Muscle of arm (tissue), 14 donors: ENCODE measurements around the gene NOS3. TPM values are rescaled to one million over a fixed set of nuclear protein-coding genes. Genes with fewer than 3 reads are reported as not detected.

ENCODE experiments used
- DNase-seq: peaks from one replicate; pipeline ENCODE4 v3.0.0-alpha.2; 2013
- long read RNA-seq, 11 donors: transcript quantifications; one replicate each; lab custom pipeline, GENCODE V29; 2026
- polyA plus RNA-seq, 12 donors: library from polyadenylated mRNA; unstranded; fragments of 120-200 nt; gene quantifications; one replicate each; pipeline ENCODE4 v1.2.1, GENCODE V29; 2013; ENCODE audit not compliant: insufficient read length in 12 of 12

The NOS3 gene
- polyA plus RNA-seq: 10 to 100 TPM in 1 of 12 donors, 1 to 10 TPM in 10, not detected in 1; 4.3 to 15.7 (median 6.2) TPM
- long read RNA-seq, donor 1, partial matches to known transcripts: 0 of 1 reads
- long read RNA-seq, donor 1, other reads (novel, unspliced or antisense): 0 of 1 reads
- long read RNA-seq, donor 2: 0 reads
- long read RNA-seq, donor 3: 0 reads
- long read RNA-seq, donor 4: 0 reads
- long read RNA-seq, donor 5, partial matches to known transcripts: 0 of 1 reads
- long read RNA-seq, donor 5, other reads (novel, unspliced or antisense): 0 of 1 reads
- long read RNA-seq, donor 6: 0 reads
- long read RNA-seq, donor 7: 0 reads
- long read RNA-seq, donor 8, partial matches to known transcripts: 0 of 1 reads
- long read RNA-seq, donor 8, other reads (novel, unspliced or antisense): 0 of 1 reads
- long read RNA-seq, donor 9: 0 reads
- long read RNA-seq, donor 10: 0 reads
- long read RNA-seq, donor 11: 0 reads

DNA sequence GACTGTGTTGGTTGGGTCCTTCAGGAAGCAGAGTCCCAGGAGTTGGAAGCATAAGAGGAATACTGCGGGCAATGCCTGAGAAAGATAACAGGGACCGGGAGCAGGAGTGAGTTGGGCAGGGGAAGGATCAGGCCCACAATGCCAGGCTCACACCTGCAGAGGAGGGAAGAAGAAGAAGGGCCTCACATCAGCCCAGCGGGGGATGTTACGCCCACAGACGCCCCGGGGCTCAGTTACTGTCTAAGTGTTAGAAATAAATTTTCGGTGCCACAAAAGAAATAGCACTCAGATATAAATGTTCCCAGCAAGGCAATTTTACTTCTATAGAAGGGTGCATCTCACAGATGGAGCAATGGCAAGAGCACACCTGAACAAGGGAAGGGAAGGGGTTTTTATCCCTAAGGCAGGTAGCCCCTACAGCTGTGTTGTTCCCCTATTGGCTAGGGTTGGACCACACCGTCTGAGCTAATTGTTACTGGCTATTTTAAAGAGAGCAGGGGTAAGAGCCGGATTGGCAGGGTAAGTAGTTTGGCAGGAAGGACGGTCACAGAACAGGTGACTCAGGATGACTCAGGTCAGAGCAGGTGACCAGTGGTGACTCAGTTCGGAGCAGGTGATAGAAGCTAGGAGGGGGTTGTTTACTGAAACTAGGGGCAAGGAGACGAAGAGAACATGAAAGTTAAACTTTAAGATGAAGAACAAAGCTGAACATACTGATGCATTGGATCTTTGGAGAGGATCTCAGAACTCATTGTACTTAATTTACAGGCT, at the start of gene NOS3:
Gene NOS3 (plus strand): TSS at position 602 of the 771 bp plus-strand sequence. CDS start 2,787 bp downstream, outside the sequence.
- DNase-seq: no peak

DNA sequence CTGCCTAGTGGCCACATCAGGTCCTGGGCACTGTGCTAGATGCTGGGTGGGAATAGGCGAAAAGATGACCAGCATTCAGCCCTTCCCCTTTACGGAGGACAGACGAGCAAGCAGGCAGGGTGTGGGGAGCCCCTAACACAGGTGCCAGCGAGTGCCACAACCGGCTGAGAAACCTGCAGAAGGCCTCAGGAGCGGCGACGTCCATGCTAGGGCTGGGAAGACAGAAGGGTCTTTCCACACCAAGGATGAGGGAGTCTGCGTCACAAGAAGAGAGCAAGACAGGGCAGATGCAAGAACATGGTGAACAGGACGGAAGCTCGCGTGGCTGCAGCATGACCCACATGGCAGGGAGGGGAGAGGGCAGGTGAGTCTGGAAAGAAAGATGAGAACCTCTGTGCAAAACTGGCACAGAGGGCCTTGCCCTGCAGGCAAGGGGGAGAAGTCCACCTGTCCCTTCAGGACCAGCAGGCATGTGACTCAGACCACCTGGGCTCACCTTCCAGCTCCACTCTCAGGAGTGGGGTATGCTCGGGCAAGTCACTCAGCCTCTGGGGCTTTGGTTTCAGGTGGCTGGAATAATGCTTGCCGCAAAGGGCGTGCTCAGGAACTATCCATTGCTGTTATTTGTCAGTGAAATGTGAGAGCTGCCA, 49.3 kb upstream of the NOS3 start:
- DNase-seq: no peak

DNA sequence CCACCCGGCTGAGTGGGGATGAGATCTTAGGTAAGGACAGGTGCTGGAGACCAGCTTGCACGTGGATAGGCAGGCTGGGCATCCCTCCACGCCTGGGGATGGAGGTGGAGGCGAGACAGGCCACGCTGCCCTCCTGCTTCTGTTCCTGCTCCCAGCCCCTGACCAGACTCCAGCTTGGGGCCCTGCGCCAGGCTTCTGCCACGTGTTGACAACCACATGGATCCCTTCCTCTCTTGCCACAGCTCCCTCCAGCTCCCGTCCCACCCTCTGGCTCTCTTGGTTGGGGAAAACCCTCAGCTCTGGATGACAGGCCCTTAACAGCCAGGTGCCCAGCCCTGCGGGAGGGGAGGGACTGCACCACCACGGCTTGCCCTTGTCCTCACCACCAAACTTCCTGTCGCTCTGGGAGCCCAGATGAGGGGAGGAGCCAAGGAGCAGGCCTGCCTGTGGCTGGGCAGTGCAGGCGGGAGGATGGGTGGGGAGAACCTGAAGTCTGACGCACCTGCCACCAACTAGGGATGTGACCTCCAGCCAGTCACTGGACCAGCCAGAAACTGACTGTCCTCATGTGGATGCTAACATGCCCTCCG, 48.7 kb upstream of the NOS3 start:
- DNase-seq: no peak

DNA sequence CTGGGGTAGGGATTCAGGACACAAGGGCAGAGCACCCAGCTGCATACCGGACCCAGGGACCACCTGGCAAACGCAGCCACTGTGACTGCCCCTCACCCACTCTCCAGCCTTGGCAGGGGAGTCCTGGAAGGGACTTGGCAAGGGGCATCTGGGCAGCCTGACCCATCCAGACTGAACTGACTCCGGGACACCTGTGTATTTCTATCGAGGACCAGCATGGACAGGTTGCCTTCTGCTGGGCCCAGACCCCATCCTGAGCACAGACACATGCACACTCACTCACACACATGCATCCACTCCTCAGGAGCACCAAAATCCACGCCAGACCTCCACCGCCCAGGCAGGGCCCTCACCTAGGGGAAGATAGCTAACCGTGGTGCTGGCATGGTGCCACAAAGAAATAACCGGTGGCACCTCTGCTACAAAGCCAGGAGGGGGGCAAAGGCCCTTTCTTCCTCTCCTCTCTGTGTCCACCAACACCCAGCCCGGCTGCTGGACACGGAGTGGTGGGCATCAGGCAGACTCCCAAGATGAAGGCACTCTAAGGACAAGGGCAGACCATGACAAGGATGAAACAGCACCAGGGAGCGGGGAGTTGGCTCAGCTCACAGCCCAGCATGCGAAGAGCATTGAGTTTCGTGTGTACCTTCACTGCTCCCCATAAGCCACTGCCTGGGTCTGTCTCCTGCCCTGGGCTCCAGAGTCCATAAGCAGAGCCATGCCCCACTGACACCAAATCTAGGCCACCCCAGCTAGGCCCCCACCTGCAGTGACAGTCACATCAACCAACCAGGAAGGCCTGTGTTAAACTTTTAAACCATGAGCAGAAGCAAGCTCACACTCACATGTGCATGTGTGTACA, 48.0 kb upstream of the NOS3 start:
- no peak for DNase-seq

DNA sequence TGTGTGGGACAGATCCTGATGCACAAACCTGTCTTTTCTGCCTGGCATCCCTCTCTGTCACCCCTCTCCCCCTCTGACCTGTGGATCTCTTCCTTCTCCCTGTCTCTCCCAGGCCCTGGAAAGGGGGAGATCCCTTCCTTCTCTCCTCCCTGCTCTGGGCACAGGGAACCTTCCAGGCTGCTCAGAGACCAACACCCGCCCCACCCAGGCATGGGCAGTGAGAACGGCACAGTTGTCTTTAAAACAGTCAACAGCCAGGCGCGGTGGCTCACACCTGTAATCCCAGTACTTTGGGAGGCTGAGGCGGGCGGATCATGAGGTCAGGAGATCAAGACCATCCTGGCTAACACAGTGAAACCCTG, 47.4 kb upstream of the NOS3 start:
- no peak for DNase-seq

DNA sequence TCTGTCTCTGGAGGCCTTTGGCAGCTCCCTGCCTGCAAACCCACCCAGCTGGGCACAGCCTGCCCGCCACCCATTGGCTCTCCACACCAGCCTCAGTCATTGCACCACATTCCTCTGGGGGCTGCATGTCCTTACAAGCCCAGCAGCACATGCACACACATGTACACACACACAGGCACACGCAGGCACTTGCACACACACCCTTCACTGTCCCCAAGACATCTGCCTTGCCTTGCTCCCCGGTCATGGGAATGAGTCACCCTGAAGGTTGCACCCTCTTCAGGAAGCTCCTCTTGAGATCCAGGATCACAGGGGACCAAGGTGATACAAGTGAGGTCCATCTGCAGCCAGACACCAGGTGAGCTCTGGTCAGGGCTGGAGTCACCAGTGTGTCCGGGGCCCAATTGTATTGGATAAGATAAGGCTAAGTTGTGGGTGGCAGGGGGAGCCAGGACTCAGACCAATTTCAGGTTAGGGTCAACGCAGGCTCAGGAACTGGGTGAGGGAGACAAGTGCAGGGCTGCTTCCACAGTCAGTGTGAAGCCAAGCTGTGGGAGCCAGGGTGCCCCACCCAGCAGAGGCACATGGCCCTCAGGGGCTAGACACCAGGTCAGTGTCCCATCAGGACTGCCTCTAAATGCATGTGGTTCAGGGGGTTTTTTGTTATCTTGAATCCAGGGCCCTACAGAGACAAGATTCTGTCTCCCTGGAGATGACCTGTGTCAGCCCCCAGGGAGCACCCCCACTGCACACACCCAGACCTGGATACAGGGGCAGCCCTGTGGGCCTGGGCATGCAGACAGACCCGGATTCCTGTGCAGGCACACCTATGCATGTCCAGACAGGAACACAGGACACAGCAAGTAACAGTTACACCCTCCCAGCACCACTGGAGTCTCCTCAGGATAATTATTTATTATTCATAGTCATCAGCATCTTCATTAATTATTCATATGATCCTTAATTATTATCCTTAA, 46.5 kb upstream of the NOS3 start:
- no peak for DNase-seq

DNA sequence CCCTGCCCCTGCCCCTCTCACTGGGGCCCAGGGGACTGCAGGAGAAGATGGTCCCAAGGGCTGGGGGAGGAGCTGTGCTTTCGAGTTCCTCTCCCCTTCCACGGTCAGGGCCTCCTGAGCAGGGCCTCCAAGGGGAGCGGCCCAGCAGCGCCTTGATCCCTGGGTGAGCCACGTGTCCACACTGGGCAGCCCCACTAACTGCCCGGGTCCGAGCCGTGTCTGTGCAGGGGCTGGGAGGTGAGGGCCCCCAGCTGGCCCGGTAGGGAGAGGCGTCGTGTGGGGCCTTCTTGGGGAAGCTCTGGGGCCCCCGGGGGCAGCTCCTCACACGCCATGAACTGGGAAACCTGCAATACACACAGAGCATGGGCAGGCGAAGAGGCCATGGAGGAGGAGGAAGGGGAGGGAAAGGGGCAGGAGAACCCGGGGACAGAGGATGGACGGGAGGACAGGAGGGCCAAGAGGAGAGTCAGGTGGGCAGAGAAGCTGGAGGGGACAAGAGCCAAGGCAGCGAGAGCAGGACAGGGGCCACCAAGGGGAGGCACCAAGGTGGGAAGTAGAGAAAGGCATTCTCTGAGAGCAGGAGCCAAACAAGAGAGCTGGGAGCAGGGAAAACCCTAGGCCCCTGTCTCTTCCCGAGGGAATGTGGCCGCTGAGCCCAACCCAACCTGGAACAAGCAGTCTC, 45.5 kb upstream of the NOS3 start:
- DNase-seq: no peak

DNA sequence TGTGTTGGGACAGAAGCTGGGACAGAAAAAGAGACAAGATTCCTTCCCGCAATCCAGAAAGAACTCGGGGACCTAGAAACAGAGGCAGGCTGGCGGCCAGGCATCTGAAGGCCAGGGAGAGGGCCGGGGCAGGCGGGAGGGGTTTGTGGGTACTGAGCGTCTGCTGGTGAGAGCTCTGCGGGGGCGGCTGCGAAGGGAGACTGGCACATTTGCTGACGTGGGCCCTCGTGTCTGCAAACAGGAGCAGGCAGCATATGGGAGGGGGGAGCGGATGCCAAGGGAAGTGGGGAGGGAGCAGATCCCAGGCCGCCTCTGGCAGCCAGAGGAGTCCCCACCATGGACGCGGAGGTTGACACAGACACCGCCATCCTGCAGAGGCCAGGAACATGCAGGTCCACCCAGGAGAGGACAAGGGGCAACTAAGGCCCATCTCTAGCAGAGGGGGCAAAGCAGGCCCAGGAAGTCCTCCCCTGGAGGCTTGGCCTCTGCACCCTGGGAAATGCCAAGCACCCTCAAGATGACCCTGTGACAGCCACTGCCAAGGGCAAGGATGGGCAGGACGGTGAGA, 44.9 kb upstream of the NOS3 start:
- no peak for DNase-seq

DNA sequence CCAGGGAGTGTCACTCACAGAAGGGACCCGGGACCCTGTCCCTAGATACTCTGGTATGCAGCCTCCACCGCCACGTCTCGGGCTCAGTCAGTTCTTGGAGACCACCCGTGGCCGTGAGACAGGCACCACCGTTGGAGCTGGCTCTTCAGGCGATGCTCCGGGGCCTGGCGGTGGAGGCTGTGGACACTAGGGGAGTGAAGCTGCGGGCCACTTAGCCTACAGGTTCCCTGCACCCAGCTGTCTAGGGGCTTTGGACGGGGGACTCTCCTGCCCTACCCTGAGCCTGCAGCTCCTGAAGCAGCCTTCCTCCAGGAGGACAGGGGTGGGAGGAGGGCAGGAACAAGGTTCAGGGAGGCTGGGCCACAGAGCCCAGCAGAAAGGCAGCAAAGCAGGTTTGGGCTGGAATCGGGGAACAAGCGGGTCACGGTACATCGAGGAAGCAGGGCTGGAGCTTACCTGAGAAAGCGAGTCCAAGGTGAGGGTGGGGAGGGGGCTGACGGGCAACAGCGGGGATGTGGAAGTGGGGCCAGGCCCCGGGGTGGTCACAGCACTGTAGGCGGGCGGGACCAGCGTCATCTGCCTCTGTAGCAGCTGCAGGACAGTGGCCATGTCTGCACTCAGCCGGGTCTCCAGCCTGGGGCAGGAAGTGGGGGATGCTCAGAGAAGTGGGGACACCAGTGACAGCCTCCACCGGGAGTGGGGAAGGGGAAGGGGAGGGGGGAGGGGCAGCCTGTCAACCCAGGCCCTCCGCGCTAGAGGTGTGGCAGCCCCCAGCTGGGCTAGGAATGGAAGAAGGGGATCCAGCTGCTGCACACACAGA, 44.2 kb upstream of the NOS3 start:
- DNase-seq: no peak

DNA sequence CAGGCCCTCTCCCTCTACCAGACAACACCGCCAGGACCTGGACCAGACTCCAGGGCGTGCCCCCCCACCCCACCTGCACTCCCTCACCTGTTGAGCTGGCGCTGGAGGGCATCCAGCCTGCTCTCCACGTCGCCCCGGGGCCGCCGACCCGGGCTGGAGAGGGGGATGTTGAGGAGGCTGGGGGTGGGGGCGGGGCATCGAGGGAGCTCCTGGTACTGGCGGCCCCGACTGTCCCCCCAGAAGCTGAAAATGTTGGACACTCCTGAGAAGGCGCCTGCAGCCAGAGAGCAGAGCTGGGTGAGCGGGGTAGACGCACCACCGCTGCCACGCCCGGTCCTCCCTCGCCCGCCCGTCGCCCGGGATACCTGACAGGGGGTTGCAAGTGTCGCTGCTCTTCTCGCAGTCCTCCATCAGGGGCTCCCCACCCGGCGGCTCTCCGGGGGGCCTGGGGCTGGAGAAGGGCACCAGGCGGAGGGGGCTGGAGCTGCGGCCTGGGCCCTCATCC, 43.5 kb upstream of the NOS3 start:
- DNase-seq: no peak

DNA sequence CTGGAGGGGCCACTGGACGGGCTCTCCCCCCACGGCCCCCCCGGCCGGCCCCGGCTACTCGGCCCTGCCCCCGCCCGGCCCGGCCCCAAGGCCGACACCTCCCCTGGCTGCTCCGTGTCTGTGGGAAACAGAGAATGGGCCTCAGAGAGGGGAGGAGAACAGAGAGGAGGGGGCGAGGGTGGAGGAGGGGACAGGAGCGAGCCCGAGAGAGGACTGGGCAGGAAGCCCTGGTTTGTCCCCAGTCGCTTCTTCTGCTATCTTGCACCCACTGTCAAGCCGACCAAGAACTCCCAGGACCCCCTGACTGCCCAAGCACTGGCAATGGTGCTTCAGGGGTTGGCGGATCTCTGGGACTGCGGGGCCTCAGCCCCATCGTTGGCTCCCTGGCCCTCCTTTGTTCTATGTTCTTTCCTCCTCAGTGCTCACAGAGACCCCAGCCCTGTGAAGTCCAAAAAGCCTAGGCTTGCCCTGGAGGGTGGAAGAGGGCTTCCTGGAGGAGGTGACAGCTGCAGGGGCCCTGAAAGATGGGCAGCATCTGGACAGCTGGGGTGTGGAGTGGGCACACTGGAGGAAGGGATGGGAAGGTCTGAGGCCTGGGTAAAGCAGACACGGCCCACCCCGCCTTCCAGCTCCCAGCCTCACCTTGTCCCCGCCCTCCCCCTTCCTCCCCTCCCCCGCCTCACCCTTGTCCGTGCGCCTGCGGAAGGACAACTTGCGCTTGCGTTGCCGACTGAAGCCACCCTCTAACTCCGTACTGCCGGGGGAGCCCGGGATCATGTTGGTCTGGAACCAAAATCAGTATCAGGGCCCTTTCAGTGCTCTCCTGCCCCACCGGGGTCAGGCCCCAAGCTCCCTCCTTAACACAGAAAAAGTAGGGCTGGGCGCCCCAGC, 42.8 kb upstream of the NOS3 start:
- no peak for DNase-seq

DNA sequence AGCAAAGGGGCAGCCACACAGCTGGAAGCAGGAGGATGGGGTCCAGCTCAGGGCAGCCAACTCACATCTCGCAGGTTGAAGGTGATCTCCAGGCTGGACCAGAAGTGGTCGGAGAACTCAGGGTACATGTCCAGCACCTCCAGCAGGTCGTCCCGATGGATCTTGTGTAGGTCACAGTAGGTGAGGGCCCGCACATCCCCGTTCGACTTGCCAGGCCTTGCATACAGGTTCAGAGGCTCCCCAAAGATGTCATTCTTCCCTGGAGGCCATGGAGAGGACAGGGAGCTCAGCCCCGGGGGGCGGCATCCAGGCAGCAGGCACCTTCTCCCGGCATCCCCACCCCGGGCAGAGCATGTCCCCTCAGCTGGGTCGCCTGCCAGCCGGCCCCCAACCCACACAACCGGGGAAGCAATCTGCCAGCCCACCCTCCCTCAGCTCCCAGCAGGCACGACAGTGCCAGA, 42.0 kb upstream of the NOS3 start:
- no peak for DNase-seq

DNA sequence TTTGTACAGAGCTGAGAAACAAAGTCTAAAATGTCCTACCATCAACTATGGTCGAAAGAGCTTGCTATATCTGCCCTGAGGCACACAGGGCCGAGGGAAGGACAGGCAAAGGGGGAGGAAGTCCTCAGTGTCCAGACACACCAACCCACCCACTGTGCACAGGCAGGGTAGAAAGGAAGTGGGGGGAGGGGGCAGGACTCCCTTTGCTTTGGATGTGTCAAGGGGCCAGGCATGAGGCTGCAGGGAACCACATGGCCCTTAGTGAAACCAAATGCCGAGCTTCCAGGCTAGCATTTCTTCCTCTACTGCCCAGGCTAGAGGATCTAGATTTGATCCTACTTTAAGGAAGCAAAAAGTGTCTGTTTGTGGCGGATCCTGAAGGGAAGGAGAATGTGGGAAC, 41.3 kb upstream of the NOS3 start:
- DNase-seq: no peak

DNA sequence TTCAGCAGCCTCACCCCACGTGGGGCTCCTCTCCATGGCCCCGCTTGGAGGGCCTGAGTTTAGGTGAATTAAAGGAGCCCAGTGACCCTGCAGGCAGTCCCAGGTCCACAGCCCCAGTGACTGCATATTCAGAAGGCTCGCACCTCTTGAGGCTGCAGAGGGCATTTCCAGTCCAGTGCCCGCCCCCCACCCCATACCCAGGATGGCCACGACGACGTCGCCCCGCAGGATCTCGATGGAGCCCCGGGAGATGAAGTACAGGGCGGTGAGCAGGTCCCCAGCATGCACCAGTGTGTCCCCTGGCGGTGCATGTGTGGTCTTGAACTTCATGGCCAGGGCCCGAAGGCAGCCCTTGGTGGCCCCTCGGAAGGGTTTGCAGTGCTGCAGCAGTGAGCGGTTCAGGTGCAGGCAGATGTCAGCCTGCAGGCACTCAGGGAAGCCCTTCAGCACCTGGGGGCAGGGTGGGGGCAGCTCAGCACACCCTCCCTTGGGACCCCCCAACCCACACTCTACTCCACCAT, 40.8 kb upstream of the NOS3 start:
- DNase-seq: no peak

DNA sequence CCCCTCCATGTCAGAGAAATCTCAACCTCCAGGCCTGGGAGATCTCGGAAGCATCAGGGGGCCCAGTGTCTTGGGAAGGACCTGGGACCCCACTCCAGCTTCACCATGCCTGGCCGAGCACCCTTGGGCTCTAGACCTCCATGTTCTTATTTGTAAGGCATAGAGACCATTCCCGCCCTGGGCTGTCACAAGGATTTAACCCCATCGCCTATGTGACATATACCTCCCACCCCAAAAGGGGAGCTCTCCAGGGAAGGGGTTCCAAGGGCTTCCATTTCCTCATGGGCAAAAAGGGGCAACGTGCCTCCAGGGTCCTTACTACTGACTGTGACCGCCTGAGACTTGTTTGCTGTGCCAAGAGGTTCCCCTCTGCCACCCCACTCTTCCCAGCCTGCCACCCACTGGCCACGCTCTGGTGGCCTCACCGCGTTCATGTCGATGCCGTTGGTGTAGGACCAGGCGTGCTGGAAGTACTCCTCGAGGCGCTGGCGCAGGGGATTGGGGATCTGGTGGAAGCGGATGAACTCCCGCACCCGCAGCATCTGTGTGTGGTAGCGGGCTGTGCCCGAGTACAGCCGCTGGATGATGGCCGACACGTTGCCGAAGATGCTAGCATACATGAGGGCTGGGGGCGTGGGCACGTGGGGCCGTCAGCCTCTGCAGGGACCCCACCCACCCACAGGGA, 40.2 kb upstream of the NOS3 start:
- DNase-seq: no peak

DNA sequence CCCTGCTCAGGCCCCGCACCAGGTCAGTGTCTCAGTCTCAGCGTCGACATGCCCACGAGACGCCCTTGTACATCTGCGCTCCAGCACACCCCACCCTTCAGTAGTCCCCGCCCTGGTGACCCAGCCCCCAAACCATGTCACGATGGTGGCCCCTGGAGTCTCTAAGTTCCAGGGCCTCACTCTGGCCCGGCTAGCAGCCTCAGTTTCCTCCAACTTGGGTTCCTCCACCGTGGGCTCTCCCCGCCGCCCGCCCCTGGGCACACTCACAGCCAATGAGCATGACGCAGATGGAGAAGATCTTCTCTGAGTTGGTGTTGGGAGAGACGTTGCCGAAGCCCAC, 39.7 kb upstream of the NOS3 start:
- DNase-seq: no peak
